Uterus (tissue), 4 donors: ENCODE measurements around the gene ZNF747. TPM values are rescaled to one million over a fixed set of nuclear protein-coding genes. Genes with fewer than 3 reads are reported as not detected.
A peak's percentile ranks its signal among the peaks of the same experiment; 100 is the strongest.

Experiments used
- DNase-seq, 2 donors: peaks; one replicate each; pipeline ENCODE4 v3.0.0-alpha.2; 2019 to 2020
- H3K27ac ChIP-seq, 2 donors: fragments of 200-600 bp; sonication (generic); 1 replicate in 1 of 2; 2 replicates in 1 of 2; pipeline ENCODE4 v1.5.1; 2016 to 2018
- H3K27me3 ChIP-seq, 2 donors: fragments of 200-600 bp; sonication (generic); one replicate each; pipeline ENCODE4 v1.5.1; 2018 to 2019; ENCODE audit warnings: control low read depth in 1 of 2
- H3K36me3 ChIP-seq, 2 donors: fragments of 200-600 bp; sonication (generic); one replicate each; pipeline ENCODE4 v1.5.1; 2019; ENCODE audit warnings: control low read depth in 1 of 2
- H3K4me1 ChIP-seq, 2 donors: fragments of 200-600 bp; sonication (generic); one replicate each; pipeline ENCODE4 v1.5.1; 2018 to 2019; ENCODE audit warnings: control low read depth in 1 of 2
- H3K4me3 ChIP-seq, 2 donors: fragments of 200-600 bp; sonication (generic); 1 replicate in 1 of 2; 2 replicates in 1 of 2; pipeline ENCODE4 v1.5.1; 2018 to 2019; ENCODE audit warnings: mild to moderate bottlenecking in 1 of 2
- H3K9me3 ChIP-seq, 2 donors: fragments of 200-600 bp; sonication (generic); one replicate each; pipeline ENCODE4 v1.5.1; 2019; ENCODE audit warnings: control low read depth in 1 of 2
- POLR2A ChIP-seq, 2 donors: fragments of 450-650 bp; IDR thresholded peaks; one replicate each; pipeline ENCODE4 v1.6.1; 2016; ENCODE audit warnings: antibody characterized with exemption in 2 of 2, mild to moderate bottlenecking in 1 of 2, moderate library complexity in 1 of 2
- intact Hi-C: fragments of 100-400 bp; cut with DNase I; formaldehyde crosslinking; loops from one replicate; pipeline ENCODE4 v1.15.1; 2023; ENCODE audit warnings: low total_unique reads
- total RNA-seq, 4 donors: library from RNA; depleted of rRNA in 3 of 4; stranded (reverse); fragments of >200 nt in 3 of 4; gene quantifications; one replicate each; pipeline versions ENCODE4 v1.1.0 to v1.2.4, GENCODE V29; 2014 to 2023
- TF ChIP-seq, protein P1 (sequence below), 4 experiments: fragments of 200-600 bp in 2 of 4; fragments of 450-650 bp in 2 of 4; sonication (generic) in 2 of 4; IDR thresholded peaks; one replicate each; pipeline ENCODE4 v1.5.1; 2016 to 2019; ENCODE audit warnings: antibody characterized with exemption in 4 of 4, mild to moderate bottlenecking in 2 of 4, moderate library complexity in 1 of 4
- donor health status: DM: yes; HTN: yes; CAD: no.

ZNF747 gene
- total RNA-seq, 4 donors from 2014 or later = 3.8 to 16.1 (median 10.2) TPM

GRCh38 chr16:30571445-30572322 is 37.0 kb upstream of the ZNF747 start, which contains the start of gene ZNF688:
TSS of gene ZNF688 (minus strand) at chr16:30571714. CDS start at chr16:30571629, 85 bp downstream.
- no peaks in the 10 kb centered on the region for H3K27me3 ChIP-seq
- peak within 1 kb of the TSS; percentile 53 to 91 for H3K4me3 ChIP-seq
- TF ChIP-seq, protein P1, sequence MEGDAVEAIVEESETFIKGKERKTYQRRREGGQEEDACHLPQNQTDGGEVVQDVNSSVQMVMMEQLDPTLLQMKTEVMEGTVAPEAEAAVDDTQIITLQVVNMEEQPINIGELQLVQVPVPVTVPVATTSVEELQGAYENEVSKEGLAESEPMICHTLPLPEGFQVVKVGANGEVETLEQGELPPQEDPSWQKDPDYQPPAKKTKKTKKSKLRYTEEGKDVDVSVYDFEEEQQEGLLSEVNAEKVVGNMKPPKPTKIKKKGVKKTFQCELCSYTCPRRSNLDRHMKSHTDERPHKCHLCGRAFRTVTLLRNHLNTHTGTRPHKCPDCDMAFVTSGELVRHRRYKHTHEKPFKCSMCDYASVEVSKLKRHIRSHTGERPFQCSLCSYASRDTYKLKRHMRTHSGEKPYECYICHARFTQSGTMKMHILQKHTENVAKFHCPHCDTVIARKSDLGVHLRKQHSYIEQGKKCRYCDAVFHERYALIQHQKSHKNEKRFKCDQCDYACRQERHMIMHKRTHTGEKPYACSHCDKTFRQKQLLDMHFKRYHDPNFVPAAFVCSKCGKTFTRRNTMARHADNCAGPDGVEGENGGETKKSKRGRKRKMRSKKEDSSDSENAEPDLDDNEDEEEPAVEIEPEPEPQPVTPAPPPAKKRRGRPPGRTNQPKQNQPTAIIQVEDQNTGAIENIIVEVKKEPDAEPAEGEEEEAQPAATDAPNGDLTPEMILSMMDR (IDR thresholded peaks at IDR 0.05) = peak in 2 of 4 experiments; percentile 3 to 29
- TF ChIP-seq POLR2A (IDR thresholded peaks at IDR 0.05) = peak; percentile 41 to 47
- H3K9me3 ChIP-seq = no peaks in the 10 kb centered on the region
- peak within 1 kb of the TSS; percentile 96 to 99 for H3K27ac ChIP-seq
- H3K36me3 ChIP-seq = no peaks in the 10 kb centered on the region
- peaks cover 0 to 6% of the 10 kb centered on the region in 2 donors for H3K4me1 ChIP-seq
- intact Hi-C loops = no loop called here
- peak; percentile 96 to 99 for DNase-seq

GRCh38 chr16:30570636-30571444 is 36.2 kb upstream of the ZNF747 start:
- peak; percentile 40 to 56 for DNase-seq
- peak overlapping the region; percentile 53 to 91 for H3K4me3 ChIP-seq
- intact Hi-C loops = no loop called here
- TF ChIP-seq, protein P1 (IDR thresholded peaks at IDR 0.05) = no peak
- no peak for TF ChIP-seq POLR2A (IDR thresholded peaks at IDR 0.05)
- H3K27ac ChIP-seq = peak overlapping the region; percentile 96 to 99
- H3K9me3 ChIP-seq = no peaks in the 10 kb centered on the region
- no peaks in the 10 kb centered on the region for H3K36me3 ChIP-seq
- peaks cover 0 to 6% of the 10 kb centered on the region in 2 donors for H3K4me1 ChIP-seq
- H3K27me3 ChIP-seq = no peaks in the 10 kb centered on the region

DNA sequence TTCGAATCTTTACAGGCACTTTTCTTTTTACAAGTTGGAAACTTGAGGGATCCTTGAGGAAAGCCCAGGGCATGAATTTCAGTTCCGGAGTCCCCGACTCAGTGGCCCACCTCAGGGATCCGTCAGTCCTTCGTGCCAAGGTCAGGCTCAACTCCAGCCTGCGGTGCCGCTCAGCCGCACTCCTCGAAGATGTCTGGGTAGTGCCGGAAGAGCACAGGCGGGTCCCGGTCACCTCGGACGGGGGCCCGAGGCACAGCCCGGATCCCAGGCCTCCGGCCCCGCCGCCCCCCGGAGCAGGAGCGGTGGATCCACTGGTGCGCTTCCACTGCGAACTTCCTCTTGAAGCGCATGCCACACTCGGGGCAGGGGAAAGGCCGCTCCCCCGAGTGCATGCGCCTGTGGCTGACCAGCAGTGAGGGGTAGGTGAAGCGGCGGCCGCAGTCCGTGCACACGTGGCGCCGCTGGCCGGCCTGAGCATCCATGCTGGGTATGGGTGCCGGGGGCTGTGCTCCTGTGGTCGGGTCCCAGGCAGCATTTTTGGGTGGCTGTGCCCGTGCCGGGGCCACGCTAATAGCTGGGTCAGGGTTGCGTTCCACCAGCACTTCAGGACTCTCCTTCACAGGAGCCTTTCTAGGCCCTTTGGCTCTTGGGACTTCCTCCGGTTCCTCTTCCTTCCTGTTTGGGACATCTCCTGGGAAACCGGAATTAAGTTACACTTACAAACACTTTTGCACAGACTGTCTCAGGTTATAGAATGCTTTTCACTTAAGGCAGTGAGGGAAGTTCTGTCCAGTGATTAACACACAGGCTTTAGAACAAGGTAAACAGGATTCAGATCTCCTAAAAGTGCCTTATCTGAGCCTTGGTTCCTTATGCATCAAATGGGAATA is 35.3 kb upstream of the ZNF747 start:
- Histone ChIP-seq H3K9me3 (no peaks in the 10 kb centered on the region), H3K4me3 (peak overlapping the region in 1 of 2 donors; percentile 91), H3K27me3 (no peaks in the 10 kb centered on the region), H3K4me1 (peaks cover 0 to 6% of the 10 kb centered on the region in 2 donors), H3K27ac (peak overlapping the region; percentile 96 to 99), H3K36me3 (no peaks in the 10 kb centered on the region)
- no peak for DNase-seq
- TF ChIP-seq, protein P1 (IDR thresholded peaks at IDR 0.05) = no peak
- TF ChIP-seq POLR2A (IDR thresholded peaks at IDR 0.05) = no peak
- intact Hi-C loops = no loop called here

GRCh38 chr16:30569281-30569680 is 34.6 kb upstream of the ZNF747 start:
- Histone ChIP-seq H3K36me3 (no peaks in the 10 kb centered on the region), H3K4me1 (peaks cover 0 to 6% of the 10 kb centered on the region in 2 donors), H3K27me3 (no peaks in the 10 kb centered on the region), H3K4me3 (no peak overlapping the region), H3K27ac (no peak overlapping the region), H3K9me3 (no peaks in the 10 kb centered on the region)
- intact Hi-C loops = no loop called here
- TF ChIP-seq, protein P1 (IDR thresholded peaks at IDR 0.05) = no peak
- TF ChIP-seq POLR2A (IDR thresholded peaks at IDR 0.05) = no peak
- DNase-seq = no peak
